OCI-LY1 (cell line): ENCODE results near the gene SUFU.

Source experiments
- CTCF ChIP-seq: fragments of 200-600 bp; sonication (generic), shearing (Covaris generic); IDR thresholded peaks from 2 replicates; pipeline ENCODE4 v1.5.1; 2017; ENCODE audit warnings: mild to moderate bottlenecking, antibody characterized with exemption, low read length, moderate library complexity, mixed read lengths
- EZH2 ChIP-seq: fragments of 200-600 bp; sonication (generic), shearing (Covaris generic); IDR thresholded peaks from 2 replicates; pipeline ENCODE4 v1.8.0; 2017; ENCODE audit warnings: borderline replicate concordance, mixed run types, mild to moderate bottlenecking, antibody characterized with exemption, low read length, moderate library complexity, mixed read lengths

- TF ChIP-seq CTCF: no peak
- no peak for TF ChIP-seq EZH2
These were observed 19.1 kb downstream of the SUFU start for GRCh38 chr10:102522874-102523249.
